ENCODE measurements around the gene CBLC. TPM values are rescaled to one million over a fixed set of nuclear protein-coding genes. Genes with fewer than 3 reads are reported as not detected.

CBLC gene
- polyA plus RNA-seq, 1 donor from 2014 or later = not detected

GRCh38 chr19:44822177-44822576, 44.5 kb downstream of the CBLC start:
- Histone ChIP-seq H3K9me3 (ENCODE audit: low read length) (no peaks in the 10 kb centered on the region), H3K36me3 (ENCODE audit: insufficient read depth, low read length) (no peaks in the 10 kb centered on the region), H3K9ac (ENCODE audit: low read length) (no peak overlapping the region), H3K79me2 (replicated peaks; ENCODE audit: insufficient read depth, low read length) (no peaks in the 10 kb centered on the region), H3K4me2 (ENCODE audit: low read length) (no peak overlapping the region), H2AFZ (ENCODE audit: low read depth, low read length) (no peak overlapping the region), H3K27ac (ENCODE audit: low read length) (no peak overlapping the region), H4K20me1 (ENCODE audit: insufficient read depth) (no peaks in the 10 kb centered on the region), H3K4me3 (ENCODE audit: low read length) (no peak overlapping the region), H3K9me2 (ENCODE audit: insufficient read depth, low read length) (no peaks in the 10 kb centered on the region), H3K27me3 (ENCODE audit: insufficient read depth, low read depth, low read length) (no peaks in the 10 kb centered on the region), H3F3A (ENCODE audit: insufficient read depth, low read length, poor library complexity, severe bottlenecking) (no peaks in the 10 kb centered on the region)
- TF ChIP-seq EZH2 (IDR thresholded peaks at IDR 0.05; ENCODE audit: borderline replicate concordance, insufficient read depth, low read length, poor library complexity, severe bottlenecking) (no peak), RAD21 (conservative IDR thresholded peaks at IDR 0.05) (no peak), REST (IDR thresholded peaks at IDR 0.05; ENCODE audit: borderline replicate concordance) (no peak), EP300 (conservative IDR thresholded peaks at IDR 0.05; ENCODE audit: poor library complexity, severe bottlenecking) (no peak), CTCF (IDR thresholded peaks at IDR 0.05; ENCODE audit: poor library complexity, severe bottlenecking) (no peak), MXI1 (conservative IDR thresholded peaks at IDR 0.05; ENCODE audit: poor library complexity, severe bottlenecking) (no peak), POLR2AphosphoS5 (IDR thresholded peaks at IDR 0.05) (no peak)

- Histone ChIP-seq H2AFZ (ENCODE audit: low read depth, low read length) (no peak overlapping the region), H3K27me3 (ENCODE audit: insufficient read depth, low read depth, low read length) (no peaks in the 10 kb centered on the region), H4K20me1 (ENCODE audit: insufficient read depth) (no peaks in the 10 kb centered on the region), H3K36me3 (ENCODE audit: insufficient read depth, low read length) (no peaks in the 10 kb centered on the region), H3K4me2 (ENCODE audit: low read length) (no peak overlapping the region), H3K4me3 (ENCODE audit: low read length) (no peak overlapping the region), H3K27ac (ENCODE audit: low read length) (no peak overlapping the region), H3K79me2 (replicated peaks; ENCODE audit: insufficient read depth, low read length) (no peaks in the 10 kb centered on the region), H3K9me2 (ENCODE audit: insufficient read depth, low read length) (no peaks in the 10 kb centered on the region), H3K9me3 (ENCODE audit: low read length) (no peaks in the 10 kb centered on the region), H3F3A (ENCODE audit: insufficient read depth, low read length, poor library complexity, severe bottlenecking) (no peaks in the 10 kb centered on the region), H3K9ac (ENCODE audit: low read length) (no peak overlapping the region)
- no peak for TF ChIP-seq POLR2AphosphoS5 (IDR thresholded peaks at IDR 0.05)
- TF ChIP-seq MXI1 (conservative IDR thresholded peaks at IDR 0.05; ENCODE audit: poor library complexity, severe bottlenecking) = no peak
- TF ChIP-seq RAD21 (conservative IDR thresholded peaks at IDR 0.05) = no peak
- no peak for TF ChIP-seq EP300 (conservative IDR thresholded peaks at IDR 0.05; ENCODE audit: poor library complexity, severe bottlenecking)
- no peak for TF ChIP-seq EZH2 (IDR thresholded peaks at IDR 0.05; ENCODE audit: borderline replicate concordance, insufficient read depth, low read length, poor library complexity, severe bottlenecking)
- TF ChIP-seq REST (IDR thresholded peaks at IDR 0.05; ENCODE audit: borderline replicate concordance) = no peak
- no peak for TF ChIP-seq TAF1 (IDR thresholded peaks at IDR 0.05; ENCODE audit: low read depth)
- no peak for TF ChIP-seq CTCF (IDR thresholded peaks at IDR 0.05; ENCODE audit: poor library complexity, severe bottlenecking)
- TF ChIP-seq SMC3 (conservative IDR thresholded peaks at IDR 0.05; ENCODE audit: poor library complexity) = no peak
Observed at GRCh38 chr19:44822670-44823372, 45.1 kb downstream of the CBLC start.

All from neural cell (in vitro differentiated cells).